ENCODE results near the gene TSEN2. TPM values are rescaled to one million over a fixed set of nuclear protein-coding genes. Genes with fewer than 3 reads are reported as not detected.

TSEN2 gene
- total and polyA plus RNA-seq, 2 of the 13 experiments (the other 11 are each of a cell fraction or from before 2014, with no cell fraction given): 11.0 to 17.3 TPM

GRCh38 chr3:12452361-12453330, 31.6 kb upstream of the TSEN2 start (continued):
- TF ChIP-seq HOXA7 (CRISPR knock-in tag; IDR thresholded peaks at IDR 0.05) (no peak), ZNF768 (CRISPR knock-in tag; IDR thresholded peaks at IDR 0.05) (no peak), SOX6 (IDR thresholded peaks at IDR 0.05) (no peak), SOX6 (CRISPR knock-in tag; IDR thresholded peaks at IDR 0.05) (peak; percentile 85), ATF5 (CRISPR knock-in tag; IDR thresholded peaks at IDR 0.05; ENCODE audit: low read depth) (no peak), ZNF251 (CRISPR knock-in tag; IDR thresholded peaks at IDR 0.05) (no peak), SIN3B (IDR thresholded peaks at IDR 0.05; ENCODE audit: low read length) (no peak), ZNF512 (CRISPR knock-in tag; IDR thresholded peaks at IDR 0.05) (no peak), ZSCAN9 (CRISPR knock-in tag; IDR thresholded peaks at IDR 0.05; ENCODE audit: borderline replicate concordance) (peak; percentile 47; the same call in 1 of the 2 replicates), ZNF609 (CRISPR knock-in tag; IDR thresholded peaks at IDR 0.05; ENCODE audit: borderline replicate concordance) (peak; percentile 86; the same call in 1 of the 2 replicates), ZMYM2 (CRISPR knock-in tag; IDR thresholded peaks at IDR 0.05) (0 out of 2 replicates have a peak, but pooled peaks have one; percentile 50), ZNF710 (CRISPR knock-in tag; IDR thresholded peaks at IDR 0.05; ENCODE audit: borderline replicate concordance) (peak; percentile 77), PRDM4 (CRISPR knock-in tag; IDR thresholded peaks at IDR 0.05; ENCODE audit: borderline replicate concordance) (no peak), ZNF441 (CRISPR knock-in tag; IDR thresholded peaks at IDR 0.05; ENCODE audit: borderline replicate concordance) (no peak), TRIM24 (CRISPR knock-in tag; IDR thresholded peaks at IDR 0.05) (no peak), ZKSCAN8 (CRISPR knock-in tag; IDR thresholded peaks at IDR 0.05; ENCODE audit: borderline replicate concordance) (peak; percentile 48; the same call in 1 of the 2 replicates)
